ENCODE measurements around the gene TBCK. TPM values are rescaled to one million over a fixed set of nuclear protein-coding genes. Genes with fewer than 3 reads are reported as not detected.

Gene TBCK
- total and polyA plus RNA-seq, 9 of the 15 experiments (the other 6 are each of a cell fraction or from before 2014, with no cell fraction given): 5.3 to 26.6 (median 16.2) TPM

DNA sequence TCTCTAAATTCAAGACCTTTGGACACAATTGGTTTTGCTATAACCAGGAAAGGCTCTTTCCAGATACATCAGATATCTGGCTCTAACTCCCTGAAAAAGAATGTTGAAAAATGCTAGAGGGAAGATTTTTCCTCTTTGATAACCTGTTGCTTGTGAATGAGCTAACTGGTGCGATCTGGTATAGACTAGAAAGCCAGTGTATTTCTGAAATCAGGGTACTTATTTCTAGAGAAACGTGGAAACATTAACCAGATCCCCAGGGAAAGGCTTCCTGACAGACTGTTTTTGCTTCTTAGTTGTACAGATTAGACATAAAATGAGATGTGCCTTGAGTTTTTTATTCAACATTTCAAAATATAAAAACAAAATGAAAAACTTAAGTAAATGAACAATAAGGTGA, 313.0 kb downstream of the TBCK start (continued):
- TF ChIP-seq RREB1 (CRISPR knock-in tag; IDR thresholded peaks at IDR 0.05) (no peak), ZNF408 (CRISPR knock-in tag; IDR thresholded peaks at IDR 0.05; ENCODE audit: low read depth) (no peak), EGR1 (conservative IDR thresholded peaks at IDR 0.05) (no peak), VEZF1 (CRISPR knock-in tag; IDR thresholded peaks at IDR 0.05) (no peak), MBD2 (IDR thresholded peaks at IDR 0.05; ENCODE audit: borderline replicate concordance, low read depth) (no peak), ZNF639 (CRISPR knock-in tag; conservative IDR thresholded peaks at IDR 0.05 in 1 of 2, IDR thresholded peaks at IDR 0.05 in 1 of 2) (no peak)

Measured in K562 (cell line).